Smooth muscle cell of the coronary artery (primary cell): ENCODE results near the gene EGFL6. TPM values are rescaled to one million over a fixed set of nuclear protein-coding genes. Genes with fewer than 3 reads are reported as not detected.

Source experiments
- total RNA-seq: library from RNA; depleted of rRNA; stranded (reverse); fragments of >200 nt; gene quantifications from 2 replicates; pipeline ENCODE4 v1.2.3, GENCODE V29; 2014; ENCODE audit warnings: low replicate concordance

The EGFL6 gene, protein sequence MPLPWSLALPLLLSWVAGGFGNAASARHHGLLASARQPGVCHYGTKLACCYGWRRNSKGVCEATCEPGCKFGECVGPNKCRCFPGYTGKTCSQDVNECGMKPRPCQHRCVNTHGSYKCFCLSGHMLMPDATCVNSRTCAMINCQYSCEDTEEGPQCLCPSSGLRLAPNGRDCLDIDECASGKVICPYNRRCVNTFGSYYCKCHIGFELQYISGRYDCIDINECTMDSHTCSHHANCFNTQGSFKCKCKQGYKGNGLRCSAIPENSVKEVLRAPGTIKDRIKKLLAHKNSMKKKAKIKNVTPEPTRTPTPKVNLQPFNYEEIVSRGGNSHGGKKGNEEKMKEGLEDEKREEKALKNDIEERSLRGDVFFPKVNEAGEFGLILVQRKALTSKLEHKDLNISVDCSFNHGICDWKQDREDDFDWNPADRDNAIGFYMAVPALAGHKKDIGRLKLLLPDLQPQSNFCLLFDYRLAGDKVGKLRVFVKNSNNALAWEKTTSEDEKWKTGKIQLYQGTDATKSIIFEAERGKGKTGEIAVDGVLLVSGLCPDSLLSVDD
- total RNA-seq, result 0.70 TPM in 1 of 2 replicates, not detected in the other

DNA sequence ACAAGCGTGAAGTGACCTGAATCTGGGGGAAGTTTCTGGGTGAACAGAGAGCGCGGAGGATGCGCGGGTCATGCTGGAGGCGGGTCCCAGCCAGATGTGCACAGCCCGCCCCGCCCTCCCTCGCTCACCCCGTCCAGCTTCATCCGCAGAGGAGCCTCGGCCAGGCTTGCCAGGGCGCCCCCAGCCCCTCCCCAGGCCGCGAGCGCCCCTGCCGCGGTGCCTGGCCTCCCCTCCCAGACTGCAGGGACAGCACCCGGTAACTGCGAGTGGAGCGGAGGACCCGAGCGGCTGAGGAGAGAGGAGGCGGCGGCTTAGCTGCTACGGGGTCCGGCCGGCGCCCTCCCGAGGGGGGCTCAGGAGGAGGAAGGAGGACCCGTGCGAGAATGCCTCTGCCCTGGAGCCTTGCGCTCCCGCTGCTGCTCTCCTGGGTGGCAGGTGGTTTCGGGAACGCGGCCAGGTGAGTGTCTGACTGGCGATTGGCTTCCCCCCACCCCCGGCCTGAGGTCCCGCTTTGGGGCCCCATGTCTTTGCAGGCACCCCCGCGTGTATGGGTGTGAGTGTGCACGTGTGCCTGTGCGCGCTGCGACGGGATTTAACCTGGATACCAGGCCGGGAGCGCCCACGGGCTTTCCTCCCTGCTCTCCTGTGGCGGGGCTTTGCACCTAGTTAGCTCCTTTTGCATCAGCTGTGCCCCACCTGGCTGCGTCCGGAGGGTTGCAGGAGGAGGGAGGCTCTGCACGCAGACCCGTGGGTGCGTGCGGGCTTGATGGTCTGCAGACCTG lies at the start of gene EGFL6:
TSS of gene EGFL6 (plus strand) at position 123 of the 782 bp plus-strand sequence. CDS start at position 384, 261 bp downstream.

DNA sequence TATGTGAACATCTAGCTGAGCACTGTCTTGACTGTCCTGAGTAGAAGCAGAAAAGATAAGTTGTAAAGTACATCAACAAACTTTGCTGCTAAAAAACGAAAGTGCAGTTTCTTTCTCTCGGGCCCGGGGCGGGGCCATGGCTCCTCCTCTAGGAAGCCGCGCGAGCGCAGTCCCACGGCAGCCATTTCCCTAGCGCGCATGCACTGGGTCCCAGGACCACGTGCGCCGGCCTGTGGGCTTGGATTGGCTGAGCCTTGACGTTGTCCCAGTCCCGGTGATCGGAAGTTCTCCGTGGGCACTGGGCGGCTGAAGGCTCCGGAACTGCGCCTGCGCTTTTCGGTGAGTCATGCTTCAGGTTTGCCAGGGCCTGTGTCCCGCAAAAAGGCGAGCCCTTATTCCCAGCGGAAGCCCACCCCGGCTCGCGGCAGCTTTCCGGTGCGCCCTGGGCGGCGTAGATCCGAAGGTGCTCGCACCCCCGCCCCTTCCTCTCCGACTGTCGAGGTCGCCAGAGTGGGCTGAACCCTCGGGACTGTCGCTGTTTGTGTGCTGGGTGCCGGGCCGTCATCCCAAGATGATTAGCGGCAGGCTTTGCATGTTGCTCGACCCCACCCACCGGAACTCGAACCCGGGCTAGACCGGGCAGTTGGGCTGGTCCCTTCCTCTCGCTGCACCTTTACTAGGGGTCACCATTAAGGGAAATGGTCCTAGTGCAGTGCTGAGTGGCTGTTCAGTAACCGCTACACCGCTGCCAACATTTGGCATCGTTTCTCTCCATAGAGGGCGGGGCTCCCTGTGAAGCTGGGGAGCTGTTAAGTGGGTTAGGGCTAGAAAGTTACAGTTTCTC lies 83.7 kb downstream of the EGFL6 start, which contains the start of gene TCEANC:
TSS of gene TCEANC (plus strand) at position 292 of the 844 bp plus-strand sequence. CDS start 9,368 bp downstream, outside the sequence.

Other genes starting within 250 kb of the EGFL6 start
- gene ATXN3L, start 249.5 kb upstream of the EGFL6 start, total RNA-seq, result not detected in 2 replicates
- gene TCEANC, start 83.5 kb downstream of the EGFL6 start, total RNA-seq, result 1.8 and 7.3 TPM in 2 replicates
- gene RAB9A, start 119.5 kb downstream of the EGFL6 start, total RNA-seq, result 15.3 and 26.2 TPM in 2 replicates
- 8.5 and 10.9 TPM in 2 replicates for gene TRAPPC2, start 165.0 kb downstream of the EGFL6 start, total RNA-seq
- gene OFD1, start 165.1 kb downstream of the EGFL6 start, total RNA-seq, result 4.4 and 7.5 TPM in 2 replicates
- 0.38 and 0.70 TPM in 2 replicates for gene GPM6B, start 247.5 kb downstream of the EGFL6 start, total RNA-seq